ENCODE data around the gene FAM163A.
"Not testable (repeated sequence)": the region's sequence is repeated elsewhere in the genome, so short reads cannot be mapped to it uniquely, and the experiment has no call there.

FAM163A gene

GRCh38 chr1:179742717-179743678 lies at the start of gene FAM163A:
Gene FAM163A, plus strand, starts transcription at chr1:179743291. Its CDS starts 69,807 bp downstream, at chr1:179813098.
- DNase-seq = peak; percentile 73

- not testable (repeated sequence) for DNase-seq
Observed at GRCh38 chr1:179694530-179694929, 48.6 kb upstream of the FAM163A start.

GRCh38 chr1:179702946-179703539 lies 40.0 kb upstream of the FAM163A start:
- DNase-seq = no peak

- DNase-seq = peak; percentile 90
Observed at GRCh38 chr1:179706339-179706941, 36.7 kb upstream of the FAM163A start.

- DNase-seq = peak; percentile 33
Observed at GRCh38 chr1:179707406-179707805, 35.7 kb upstream of the FAM163A start.

GRCh38 chr1:179708434-179709195 lies 34.5 kb upstream of the FAM163A start:
- no peak for DNase-seq

GRCh38 chr1:179709841-179710329 lies 33.2 kb upstream of the FAM163A start:
- DNase-seq = peak; percentile 74

GRCh38 chr1:179714159-179714558 lies 28.9 kb upstream of the FAM163A start:
- DNase-seq = no peak

- DNase-seq = no peak
Observed at GRCh38 chr1:179714623-179715022, 28.5 kb upstream of the FAM163A start.

GRCh38 chr1:179719272-179719671 lies 23.8 kb upstream of the FAM163A start:
- DNase-seq = no peak

- peak; percentile 70 for DNase-seq
Observed at GRCh38 chr1:179728271-179728670, 14.8 kb upstream of the FAM163A start.

- DNase-seq = peak; percentile 61
Observed at GRCh38 chr1:179729881-179730280, 13.2 kb upstream of the FAM163A start.

- no peak for DNase-seq
Observed at GRCh38 chr1:179731643-179732042, 11.4 kb upstream of the FAM163A start.

- DNase-seq = no peak
Observed at GRCh38 chr1:179742291-179742690, 800 bp upstream of the FAM163A start.

GRCh38 chr1:179743679-179744400 lies 749 bp downstream of the FAM163A start:
- DNase-seq = peak; percentile 56

- DNase-seq = peak; percentile 54
Observed at GRCh38 chr1:179744401-179745130, 1.5 kb downstream of the FAM163A start.

GRCh38 chr1:179745131-179745611 lies 2.1 kb downstream of the FAM163A start:
- DNase-seq = no peak

GRCh38 chr1:179745743-179746142 lies 2.7 kb downstream of the FAM163A start:
- no peak for DNase-seq

- no peak for DNase-seq
Observed at GRCh38 chr1:179747611-179748010, 4.5 kb downstream of the FAM163A start.

GRCh38 chr1:179748772-179749171 lies 5.7 kb downstream of the FAM163A start:
- no peak for DNase-seq

GRCh38 chr1:179750630-179751029 lies 7.5 kb downstream of the FAM163A start:
- no peak for DNase-seq

Data from eye (tissue), 1 donor.